ENCODE measurements around the gene CHST8.

- TF ChIP-seq GRHL1 (CRISPR knock-in tag; conservative IDR thresholded peaks at IDR 0.05): no peak
- no peak for TF ChIP-seq NPAS2 (CRISPR knock-in tag; IDR thresholded peaks at IDR 0.05; ENCODE audit: borderline replicate concordance)
- no peak for TF ChIP-seq SALL2 (CRISPR knock-in tag; IDR thresholded peaks at IDR 0.05)
- no peak for TF ChIP-seq ZFX (CRISPR knock-in tag; IDR thresholded peaks at IDR 0.05; ENCODE audit: low read depth)
Measured at GRCh38 chr19:33772858-33773180, 151.1 kb downstream of the CHST8 start.

Measured in HepG2 (cell line).